ENCODE results near the gene MARCHF4. TPM values are rescaled to one million over a fixed set of nuclear protein-coding genes. Genes with fewer than 3 reads are reported as not detected.
"Not testable (repeated sequence)": the region's sequence is repeated elsewhere in the genome, so short reads cannot be mapped to it uniquely, and the experiment has no call there.

MARCHF4 gene
- total RNA-seq, 4 donors from 2014 or later, result 0.13 to 0.76 TPM; not detected in 2

- no peak overlapping the region for H3K4me3 ChIP-seq (ENCODE audit: low read depth, poor library complexity, severe bottlenecking)
- no peak for DNase-seq (ENCODE audit: low spot score in 2 of 2)
- intact Hi-C loops (cut with DNase I; ENCODE audit: low total_unique reads), result no loop called here
- TF ChIP-seq POLR2A (IDR thresholded peaks at IDR 0.05) (no peak), CTCF (IDR thresholded peaks at IDR 0.05) (no peak)
- WGBS, 2 donors, result 91 to 94% methylated on average over 2 of the region's 2 CpGs
Observed at GRCh38 chr2:216387262-216387661, 15.0 kb upstream of the MARCHF4 start.

GRCh38 chr2:216385478-216385877 lies 13.2 kb upstream of the MARCHF4 start:
- no peak for DNase-seq (ENCODE audit: low spot score in 2 of 2)
- 57 to 60% methylated on average over 2 of the region's 2 CpGs for WGBS, 2 donors
- H3K4me3 ChIP-seq (ENCODE audit: low read depth, poor library complexity, severe bottlenecking), result no peak overlapping the region
- TF ChIP-seq POLR2A (IDR thresholded peaks at IDR 0.05) (no peak), CTCF (IDR thresholded peaks at IDR 0.05) (no peak)
- intact Hi-C loops (cut with DNase I; ENCODE audit: low total_unique reads), result no loop called here

GRCh38 chr2:216384409-216384808 lies 12.1 kb upstream of the MARCHF4 start:
- H3K4me3 ChIP-seq (ENCODE audit: low read depth, poor library complexity, severe bottlenecking); DNase-seq (ENCODE audit: low spot score in 2 of 2); intact Hi-C loops (cut with DNase I; ENCODE audit: low total_unique reads): not testable (repeated sequence)
- 78 to 87% methylated on average over 2 of the region's 2 CpGs for WGBS, 2 donors

GRCh38 chr2:216379977-216380376 lies 7.7 kb upstream of the MARCHF4 start:
- no peak for DNase-seq (ENCODE audit: low spot score in 2 of 2)
- intact Hi-C loops (cut with DNase I; ENCODE audit: low total_unique reads), result no loop called here
- 88% methylated on average over 5 of the region's 5 CpGs for WGBS, 2 donors
- no peak for TF ChIP-seq POLR2A (IDR thresholded peaks at IDR 0.05)
- no peak for TF ChIP-seq CTCF (IDR thresholded peaks at IDR 0.05)
- H3K4me3 ChIP-seq (ENCODE audit: low read depth, poor library complexity, severe bottlenecking), result no peak overlapping the region

GRCh38 chr2:216375286-216375685 lies 3.0 kb upstream of the MARCHF4 start:
- TF ChIP-seq CTCF (IDR thresholded peaks at IDR 0.05), result no peak
- no peak for TF ChIP-seq POLR2A (IDR thresholded peaks at IDR 0.05)
- DNase-seq (ENCODE audit: low spot score in 2 of 2), result no peak
- H3K4me3 ChIP-seq (ENCODE audit: low read depth, poor library complexity, severe bottlenecking), result no peak overlapping the region
- WGBS, 2 donors, result 83 to 85% methylated on average over 1 of the region's 1 CpG
- intact Hi-C loops (cut with DNase I; ENCODE audit: low total_unique reads), result no loop called here

- DNase-seq (ENCODE audit: low spot score in 2 of 2), result no peak
- H3K4me3 ChIP-seq (ENCODE audit: low read depth, poor library complexity, severe bottlenecking), result no peak overlapping the region
- intact Hi-C loops (cut with DNase I; ENCODE audit: low total_unique reads), result no loop called here
- TF ChIP-seq POLR2A (IDR thresholded peaks at IDR 0.05) (no peak), CTCF (IDR thresholded peaks at IDR 0.05) (no peak)
Observed at GRCh38 chr2:216373896-216374295, 1.6 kb upstream of the MARCHF4 start.
